ENCODE results near the gene ZNF346. TPM values are rescaled to one million over a fixed set of nuclear protein-coding genes. Genes with fewer than 3 reads are reported as not detected.

The ZNF346 gene
- total RNA-seq, 2 donors from 2014 or later = 9.1 to 11.2 TPM

- Histone ChIP-seq H3K27me3 (no peaks in the 10 kb centered on the region), H3K36me3 (no peaks in the 10 kb centered on the region), H3K4me1 (no peaks in the 10 kb centered on the region), H3K27ac (no peak overlapping the region), H3K4me3 (no peak overlapping the region), H3K9ac (ENCODE audit: low read depth in 2 of 2, low read length in 2 of 2) (no peak overlapping the region), H3K9me3 (no peaks in the 10 kb centered on the region)
- intact Hi-C loops (cut with DNase I) = no loop called here
- no peak for DNase-seq
- no peak for TF ChIP-seq CTCF (IDR thresholded peaks at IDR 0.05)
Observed at GRCh38 chr5:177049285-177049684, 26.8 kb downstream of the ZNF346 start.

GRCh38 chr5:177064500-177065277 is 42.2 kb downstream of the ZNF346 start:
- no peaks in the 10 kb centered on the region for H3K9me3 ChIP-seq
- H3K4me1 ChIP-seq = no peaks in the 10 kb centered on the region
- no peak overlapping the region for H3K4me3 ChIP-seq
- H3K36me3 ChIP-seq = no peaks in the 10 kb centered on the region
- intact Hi-C loops (cut with DNase I) = no loop called here
- no peaks in the 10 kb centered on the region for H3K27me3 ChIP-seq
- H3K27ac ChIP-seq = no peak overlapping the region
- H3K9ac ChIP-seq (ENCODE audit: low read depth in 2 of 2, low read length in 2 of 2) = no peak overlapping the region
- TF ChIP-seq CTCF (IDR thresholded peaks at IDR 0.05) = no peak
- DNase-seq = no peak

GRCh38 chr5:177065491-177065890 is 43.0 kb downstream of the ZNF346 start:
- intact Hi-C loops (cut with DNase I) = no loop called here
- Histone ChIP-seq H3K4me3 (no peak overlapping the region), H3K9me3 (no peaks in the 10 kb centered on the region), H3K4me1 (no peaks in the 10 kb centered on the region), H3K27ac (no peak overlapping the region), H3K27me3 (no peaks in the 10 kb centered on the region), H3K36me3 (no peaks in the 10 kb centered on the region), H3K9ac (ENCODE audit: low read depth in 2 of 2, low read length in 2 of 2) (no peak overlapping the region)
- no peak for TF ChIP-seq CTCF (IDR thresholded peaks at IDR 0.05)
- no peak for DNase-seq

GRCh38 chr5:177066224-177066623 is 43.7 kb downstream of the ZNF346 start:
- TF ChIP-seq CTCF (IDR thresholded peaks at IDR 0.05) = no peak
- Histone ChIP-seq H3K9ac (ENCODE audit: low read depth in 2 of 2, low read length in 2 of 2) (no peak overlapping the region), H3K4me1 (no peaks in the 10 kb centered on the region), H3K4me3 (no peak overlapping the region), H3K36me3 (no peaks in the 10 kb centered on the region), H3K9me3 (no peaks in the 10 kb centered on the region), H3K27me3 (no peaks in the 10 kb centered on the region), H3K27ac (no peak overlapping the region)
- intact Hi-C loops (cut with DNase I) = no loop called here
- DNase-seq = no peak

GRCh38 chr5:177067503-177067902 is 45.0 kb downstream of the ZNF346 start:
- Histone ChIP-seq H3K27me3 (no peaks in the 10 kb centered on the region), H3K4me1 (no peaks in the 10 kb centered on the region), H3K27ac (no peak overlapping the region), H3K36me3 (no peaks in the 10 kb centered on the region), H3K9ac (ENCODE audit: low read depth in 2 of 2, low read length in 2 of 2) (no peak overlapping the region), H3K4me3 (no peak overlapping the region), H3K9me3 (no peaks in the 10 kb centered on the region)
- no peak for DNase-seq
- TF ChIP-seq CTCF (IDR thresholded peaks at IDR 0.05) = no peak
- intact Hi-C loops (cut with DNase I) = no loop called here
